K562 (cell line): ENCODE data around the gene GHRL. TPM values are rescaled to one million over a fixed set of nuclear protein-coding genes. Genes with fewer than 3 reads are reported as not detected.
A peak's percentile ranks its signal among the peaks of the same experiment; 100 is the strongest.

Experiments used
- ATAC-seq: fragments of 200-7000 bp; cut with Tn5 transposase; 3 replicates; pipeline ENCODE4 v1.9.1; 2020; ENCODE audit warnings: moderate library complexity
- BruUV-seq: library from RNA; stranded (reverse); fragments of 400-500 nt; replicated peaks from 2 replicates; lab custom pipeline; 2021; lab: Mats Ljungman, UMichigan
- CTCF ChIA-PET: fragments of 300-600 bp; formaldehyde crosslinking; extraction: SDS; loops from one replicate; lab custom pipeline; 2021; ENCODE audit warnings: low intra/inter-chr PET ratio; lab: Yijun Ruan, JAX
- POLR2A ChIA-PET: fragments of 300-600, 350-650 bp; sonication (Branson Sonifier 250); formaldehyde crosslinking; extraction: SDS; loops from one replicate; lab custom pipeline; 2021; ENCODE audit warnings: antibody characterized with exemption, inconsistent platforms; lab: Yijun Ruan, JAX
- DNase-seq, 4 experiments: peaks; one replicate each; pipeline versions ENCODE4 v3.0.0 to v3.0.0-alpha.2; 2011 to 2018; ENCODE audit warnings: low spot score in 3 of 4, mixed read lengths in 3 of 4; ENCODE audit errors: extremely low read depth in 1 of 4
- FAIRE-seq: peaks from 2 replicates; lab custom pipeline; 2011; peaks lifted over from hg19 to GRCh38; lab: Jason Lieb, UNC
- H2AFZ ChIP-seq: 2 replicates; pipeline ENCODE4 v1.6.0; 2011; ENCODE audit warnings: low read depth, low read length, control low read depth, inconsistent platforms
- H3K27ac ChIP-seq: fragments of 200-600 bp; 3 replicates; pipeline ENCODE4 v1.8.0; 2011; ENCODE audit warnings: low read depth, mild to moderate bottlenecking, control low read depth, inconsistent platforms, low read length, moderate library complexity, mixed read lengths; ENCODE audit errors: extremely low read depth
- H3K27me3 ChIP-seq, 2 experiments: fragments of 300-600 bp in 1 of 2; 2 replicates in 1 of 2; 3 replicates in 1 of 2; pipeline versions ENCODE4 v1.6.0 to v1.8.0; 2011; ENCODE audit warnings: inconsistent platforms in 2 of 2, low read length in 2 of 2, mild to moderate bottlenecking in 1 of 2, mixed read lengths in 1 of 2, moderate library complexity in 1 of 2; ENCODE audit not compliant: control insufficient read depth in 2 of 2, insufficient read depth in 2 of 2
- H3K36me3 ChIP-seq: fragments of 300-600 bp; 3 replicates; pipeline ENCODE4 v1.8.0; 2011; ENCODE audit warnings: mild to moderate bottlenecking, low read length, inconsistent platforms; ENCODE audit not compliant: control insufficient read depth, insufficient read depth
- H3K4me1 ChIP-seq, 2 experiments: fragments of 200-600 bp in 1 of 2; replicated peaks in 1 of 2; 2 replicates in 1 of 2; 3 replicates in 1 of 2; pipeline versions ENCODE4 v1.5.1 to v1.8.0; 2011; ENCODE audit warnings: inconsistent platforms in 2 of 2, low read length in 2 of 2, mild to moderate bottlenecking in 1 of 2, mixed read lengths in 1 of 2, moderate library complexity in 1 of 2; ENCODE audit not compliant: control insufficient read depth in 2 of 2, insufficient read depth in 2 of 2
- H3K4me2 ChIP-seq: 2 replicates; pipeline ENCODE4 v1.6.1; 2011; ENCODE audit warnings: low read length, control low read depth, inconsistent platforms, mixed read lengths; ENCODE audit not compliant: insufficient read depth
- H3K4me3 ChIP-seq: fragments of 200-600 bp; sonication (generic), shearing (Covaris generic); 2 replicates; pipeline ENCODE4 v1.5.1; 2016; ENCODE audit warnings: control low read depth, inconsistent platforms
- H3K79me2 ChIP-seq: fragments of 200-600 bp; 3 replicates; pipeline ENCODE4 v1.8.0; 2011; ENCODE audit warnings: low read length, inconsistent platforms; ENCODE audit not compliant: control insufficient read depth, insufficient read depth
- H3K9ac ChIP-seq, 2 experiments: 2 replicates each; pipeline versions ENCODE4 v1.6.0 to v1.6.1; 2011; ENCODE audit warnings: low read depth in 2 of 2, low read length in 2 of 2, control low read depth in 1 of 2, inconsistent platforms in 1 of 2, mild to moderate bottlenecking in 1 of 2, mixed read lengths in 1 of 2; ENCODE audit not compliant: insufficient read depth in 1 of 2
- H3K9me1 ChIP-seq: one replicate; pipeline ENCODE4 v1.6.0; 2011; ENCODE audit warnings: inconsistent platforms, mild to moderate bottlenecking, low read length, moderate library complexity; ENCODE audit not compliant: control insufficient read depth, insufficient read depth
- H3K9me3 ChIP-seq: replicated peaks from 2 replicates; pipeline ENCODE4 v1.5.1; 2011; ENCODE audit warnings: low read depth, low read length, inconsistent platforms; ENCODE audit not compliant: control insufficient read depth, insufficient read depth
- H4K20me1 ChIP-seq: replicated peaks from 2 replicates; pipeline ENCODE4 v1.6.1; 2011; ENCODE audit warnings: low read length, inconsistent platforms, mixed read lengths; ENCODE audit not compliant: control insufficient read depth, insufficient read depth
- BRCA1 ChIP-seq, 2 experiments: fragments of 450-650 bp in 1 of 2; sonication (generic) in 1 of 2; formaldehyde crosslinking in 1 of 2; IDR thresholded peaks; 2 replicates each; pipeline versions ENCODE4 v1.5.0 to v1.6.1; 2017 to 2020; ENCODE audit warnings: mild to moderate bottlenecking in 1 of 2, missing genetic modification reagents in 1 of 2
- FIP1L1 ChIP-seq: fragments of 200-400 bp; formaldehyde crosslinking; IDR thresholded peaks from 2 replicates; pipeline ENCODE4 v1.6.1; 2018; ENCODE audit warnings: mild to moderate bottlenecking, low read depth, low read length; ENCODE audit not compliant: poor library complexity, severe bottlenecking
- FOXP1 ChIP-seq: sonication (generic); formaldehyde crosslinking; IDR thresholded peaks from 2 replicates; pipeline ENCODE4 v1.8.0; 2022; ENCODE audit warnings: mild to moderate bottlenecking, missing genetic modification reagents
- GTF2F1 ChIP-seq: IDR thresholded peaks from 2 replicates; pipeline ENCODE4 v1.6.1; 2011; ENCODE audit warnings: low read depth, low read length, improper control_type of control experiment
- KAT7 ChIP-seq: sonication (generic); formaldehyde crosslinking; IDR thresholded peaks from 2 replicates; pipeline ENCODE4 v1.8.0; 2022; ENCODE audit warnings: missing genetic modification reagents, mild to moderate bottlenecking, borderline replicate concordance
- KLF10 ChIP-seq: fragments of 250-450 bp; sonication (Bioruptor Pico); IDR thresholded peaks from 2 replicates; pipeline ENCODE4 v1.6.1; 2021; ENCODE audit warnings: matching md5 sums
- MCM7 ChIP-seq, 2 experiments: fragments of 450-650 bp; IDR thresholded peaks; 2 replicates each; pipeline ENCODE4 v1.6.1; 2016 to 2018
- MEIS2 ChIP-seq: fragments of 450-650 bp; IDR thresholded peaks from 2 replicates; pipeline ENCODE4 v1.6.1; 2014; ENCODE audit warnings: mild to moderate bottlenecking; ENCODE audit not compliant: partially characterized antibody
- PURB ChIP-seq: sonication (generic); formaldehyde crosslinking; IDR thresholded peaks from 2 replicates; pipeline ENCODE4 v1.9.0; 2021; ENCODE audit warnings: low read depth, mild to moderate bottlenecking, missing genetic modification reagents
- RB1 ChIP-seq: fragments of 450-650 bp; IDR thresholded peaks from 2 replicates; pipeline ENCODE4 v1.6.1; 2017; ENCODE audit warnings: low read depth, mild to moderate bottlenecking
- RHOXF2B ChIP-seq: fragments of 250-450 bp; sonication (Bioruptor Pico); conservative IDR thresholded peaks from 2 replicates; pipeline ENCODE4 v1.5.1; 2021
- THRAP3 ChIP-seq: fragments of 450-650 bp; IDR thresholded peaks from 2 replicates; pipeline ENCODE4 v1.6.1; 2016; ENCODE audit warnings: mild to moderate bottlenecking, inconsistent platforms, borderline replicate concordance
- ZNF197 ChIP-seq: fragments of 200-800 bp; sonication (Bioruptor generic); IDR thresholded peaks from 2 replicates; pipeline ENCODE4 v1.6.1; 2016; ENCODE audit warnings: low read depth, missing genetic modification characterization, missing compliant biosample characterization
- ZNF274 ChIP-seq: IDR thresholded peaks from 2 replicates; pipeline ENCODE4 v1.6.1; 2011; ENCODE audit warnings: low read depth, mild to moderate bottlenecking, low read length, moderate library complexity, borderline replicate concordance
- ZNF717 ChIP-seq: fragments of 250-450 bp; sonication (Bioruptor Pico); IDR thresholded peaks from 2 replicates; pipeline ENCODE4 v1.5.0; 2021
- ZNF740 ChIP-seq, 3 experiments: fragments of 200-800 bp in 1 of 3; sonication (Bioruptor generic) in 1 of 3; sonication (generic) in 1 of 3; formaldehyde crosslinking in 1 of 3; IDR thresholded peaks; 2 replicates each; pipeline versions ENCODE4 v1.6.1 to v1.8.0; 2016 to 2022; ENCODE audit warnings: mild to moderate bottlenecking in 2 of 3, missing compliant biosample characterization in 2 of 3, missing genetic modification characterization in 2 of 3, missing genetic modification reagents in 1 of 3
- WGBS: fragments of 100-300 bp; shearing (Covaris generic); methylation state at CpG from one replicate; pipeline ENCODE4 v1.1.6; 2016; ENCODE audit warnings: low coverage, mixed read lengths; ENCODE audit not compliant: insufficient coverage; ENCODE audit errors: missing lambda C conversion rate; 5-methylcytosine and 5-hydroxymethylcytosine counted together
- in situ Hi-C: fragments of 300-500 bp; cut with MboI; formaldehyde crosslinking; loops from 4 replicates; pipeline ENCODE4 v1.15.0; 2018; ENCODE audit warnings: inconsistent platforms, mixed read lengths
- intact Hi-C: fragments of 100-400 bp; cut with micrococcal nuclease; formaldehyde crosslinking; loops from 2 replicates; pipeline ENCODE4 v1.14.2; 2022
- polyA plus RNA-seq, 8 experiments: library from polyadenylated mRNA; depleted of rRNA in 4 of 8; stranded (reverse) in 5 of 8; unstranded in 3 of 8; fragments of >200 nt; fragmentation: Nextera tagmentation in 2 of 8; fragmentation: Illumina TruSeq in 1 of 8; extraction: Ambion mirVana in 2 of 8; extraction: Trizol in 1 of 8; gene quantifications; 2 replicates each; pipeline versions ENCODE4 v1.2.1 to v1.2.3, GENCODE V29; 2011 to 2014; ENCODE audit warnings: inconsistent platforms in 1 of 8, missing spikeins in 1 of 8
- total RNA-seq, 7 experiments: library from RNA; depleted of rRNA in 6 of 7; stranded (reverse); fragments of >200 nt in 6 of 7; fragmentation: Illumina TruSeq in 2 of 7; extraction: Trizol in 2 of 7; gene quantifications; 2 replicates each; pipeline versions ENCODE4 v1.2.1 to v1.2.3, GENCODE V29; 2011 to 2021; ENCODE audit warnings: low replicate concordance in 1 of 7
- TF ChIP-seq, protein P1 (sequence below): fragments of 450-650 bp; IDR thresholded peaks from 2 replicates; pipeline ENCODE4 v1.6.1; 2016; ENCODE audit warnings: borderline replicate concordance

GHRL gene
- total and polyA plus RNA-seq, 9 of the 15 experiments (the other 6 are each of a cell fraction or from before 2014, with no cell fraction given), result 0.08 to 0.29 (median 0.15) TPM; not detected in 5

- DNase-seq (peak; percentile 66 to 73 (median 70)), ATAC-seq (peak; percentile 42), FAIRE-seq (peak; percentile 6)
- intact Hi-C loops (loop anchor here (2.0 kb wide), 1 partner anchor 72 kb away; the partner anchor contains the start of gene SEC13), in situ Hi-C loops (no loop called here)
- ChIA-PET CTCF (interaction anchor here (0.6 kb wide), 1 partner anchor 211 kb away, joined by 3 read pairs; no protein-coding TSS in a partner anchor), POLR2A (interaction anchor here (0.8 to 1.9 kb wide), 5 partner anchors 10 to 97 kb away, joined by 3 to 10 read pairs (median 5); no protein-coding TSS in a partner anchor)
- WGBS, result under 1% methylated on average over 32 of the region's 32 CpGs
- peak overlapping the region; percentile 86 for H3K27ac ChIP-seq
- TSS peak; percentile 81 for BruUV-seq
- peak overlapping the region; percentile 82 for H2AFZ ChIP-seq
- peak overlapping the region; percentile 98 for H3K4me2 ChIP-seq
- H3K79me2 ChIP-seq, result peaks cover 51% of the 10 kb centered on the region
- H3K9me3 ChIP-seq, result peaks cover 18% of the 10 kb centered on the region
- H3K4me1 ChIP-seq, result peaks cover 10 to 21% of the 10 kb centered on the region in 2 experiments; a peak in 4 of 5 replicates
- H3K27me3 ChIP-seq, result no peaks in the 10 kb centered on the region
- H4K20me1 ChIP-seq, result peaks cover 5% of the 10 kb centered on the region; the same call in 1 of the 2 replicates
- H3K36me3 ChIP-seq, result peaks cover 34% of the 10 kb centered on the region
- H3K4me3 ChIP-seq, result peak overlapping the region; percentile 81
- H3K9ac ChIP-seq, result peak overlapping the region; percentile 93 to 98
- no peaks in the 10 kb centered on the region for H3K9me1 ChIP-seq
- no peak for TF ChIP-seq MCM7 (IDR thresholded peaks at IDR 0.05)
- peak; percentile 28; the same call in 1 of the 2 replicates for TF ChIP-seq RB1
- no peak for TF ChIP-seq FIP1L1
- TF ChIP-seq KAT7, result peak; percentile 34; the same call in 1 of the 2 replicates
- no peak for TF ChIP-seq MEIS2
- no peak for TF ChIP-seq ZNF197 (CRISPR knock-in tag)
- TF ChIP-seq FOXP1 (CRISPR knock-in tag), result peak; percentile 72; the same call in 1 of the 2 replicates
- 0 out of 2 replicates have a peak, but pooled peaks have one; percentile 18 for TF ChIP-seq GTF2F1
- no peak for TF ChIP-seq PURB
- no peak for TF ChIP-seq THRAP3
- no peak for TF ChIP-seq KLF10
- TF ChIP-seq, protein P1, sequence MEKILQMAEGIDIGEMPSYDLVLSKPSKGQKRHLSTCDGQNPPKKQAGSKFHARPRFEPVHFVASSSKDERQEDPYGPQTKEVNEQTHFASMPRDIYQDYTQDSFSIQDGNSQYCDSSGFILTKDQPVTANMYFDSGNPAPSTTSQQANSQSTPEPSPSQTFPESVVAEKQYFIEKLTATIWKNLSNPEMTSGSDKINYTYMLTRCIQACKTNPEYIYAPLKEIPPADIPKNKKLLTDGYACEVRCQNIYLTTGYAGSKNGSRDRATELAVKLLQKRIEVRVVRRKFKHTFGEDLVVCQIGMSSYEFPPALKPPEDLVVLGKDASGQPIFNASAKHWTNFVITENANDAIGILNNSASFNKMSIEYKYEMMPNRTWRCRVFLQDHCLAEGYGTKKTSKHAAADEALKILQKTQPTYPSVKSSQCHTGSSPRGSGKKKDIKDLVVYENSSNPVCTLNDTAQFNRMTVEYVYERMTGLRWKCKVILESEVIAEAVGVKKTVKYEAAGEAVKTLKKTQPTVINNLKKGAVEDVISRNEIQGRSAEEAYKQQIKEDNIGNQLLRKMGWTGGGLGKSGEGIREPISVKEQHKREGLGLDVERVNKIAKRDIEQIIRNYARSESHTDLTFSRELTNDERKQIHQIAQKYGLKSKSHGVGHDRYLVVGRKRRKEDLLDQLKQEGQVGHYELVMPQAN, result peak; percentile 10; the same call in 1 of the 2 replicates
- no peak for TF ChIP-seq ZNF717
- no peak for TF ChIP-seq BRCA1 (IDR thresholded peaks at IDR 0.05)
- TF ChIP-seq BRCA1 (CRISPR knock-in tag; IDR thresholded peaks at IDR 0.05), result no peak
- no peak for TF ChIP-seq RHOXF2B (CRISPR knock-in tag)
- no peak for TF ChIP-seq ZNF740 (CRISPR knock-in tag; IDR thresholded peaks at IDR 0.05)
- TF ChIP-seq ZNF740 (tag; IDR thresholded peaks at IDR 0.05), result no peak; a peak in 1 of 4 replicates
- no peak for TF ChIP-seq ZNF274
These were observed 43.6 kb downstream of the GHRL start for GRCh38 chr3:10248984-10249748.
